GM21447 (cell line): ENCODE results near the gene ADAM33.

Experiments
- ATAC-seq: cut with Tn5 transposase; IDR thresholded peaks from one replicate; pipeline ENCODE4 v1.9.1; 2021; ENCODE audit not compliant: unreplicated experiment

Gene ADAM33

DNA sequence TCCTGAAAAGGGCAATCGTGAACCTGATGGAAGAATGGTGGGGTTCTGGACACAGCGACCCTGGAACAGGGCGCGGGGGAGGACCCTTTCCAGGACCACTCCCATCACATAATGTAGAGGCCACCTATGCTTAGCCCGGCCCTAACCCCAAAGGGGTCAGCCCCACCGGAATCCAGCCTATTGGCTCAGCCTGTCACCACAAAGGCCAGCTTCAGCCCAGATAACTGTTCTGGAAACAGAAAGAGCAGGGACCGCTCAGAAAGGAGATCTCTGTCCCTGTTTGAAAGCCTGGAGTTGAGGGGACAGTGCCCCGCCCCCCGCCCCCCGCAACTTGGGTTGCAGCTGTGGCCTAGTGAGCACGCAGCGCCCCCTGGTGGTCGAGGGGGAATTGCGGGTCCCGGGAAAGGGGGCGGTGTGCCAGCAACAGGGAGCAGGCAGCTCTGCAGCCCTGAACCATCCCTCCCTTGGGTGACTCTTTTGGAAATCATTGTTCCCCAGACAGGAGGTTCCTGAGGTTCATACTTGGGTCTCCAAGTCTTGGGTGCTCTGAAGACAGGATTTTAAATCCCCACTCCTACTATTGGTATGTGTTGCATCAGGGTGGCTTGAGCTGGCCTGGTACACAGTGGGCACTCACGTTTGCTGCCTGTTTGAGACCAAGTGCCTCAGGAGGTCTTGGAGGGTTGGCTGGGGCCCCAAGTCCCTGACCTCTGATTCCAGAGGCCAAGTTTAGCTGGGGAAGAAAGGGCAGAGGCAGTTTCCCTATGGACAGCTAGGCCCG is 29.1 kb upstream of the ADAM33 start:
- ATAC-seq: no peak

DNA sequence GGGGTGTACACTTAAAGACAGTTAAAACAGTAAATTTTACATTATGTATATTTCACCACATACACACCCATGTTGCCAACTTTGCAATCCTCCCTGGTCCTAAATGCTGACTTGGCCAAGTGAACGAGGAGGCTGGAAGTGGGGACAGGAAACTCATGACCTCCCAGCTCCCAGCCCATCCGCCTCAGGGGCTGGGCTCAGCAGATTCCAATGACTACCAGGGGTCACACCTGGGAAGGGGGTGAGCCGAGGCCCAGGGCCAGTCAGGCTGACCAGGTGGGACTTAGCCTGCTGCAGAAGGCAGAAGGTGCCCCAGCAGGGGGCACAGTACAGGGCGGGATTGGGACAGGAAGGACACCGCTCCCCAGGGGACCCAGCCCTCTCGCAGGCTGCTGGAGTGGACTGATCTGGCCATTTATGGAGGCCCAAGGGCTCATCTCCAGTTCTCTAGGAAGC is 28.2 kb upstream of the ADAM33 start:
- no peak for ATAC-seq

DNA sequence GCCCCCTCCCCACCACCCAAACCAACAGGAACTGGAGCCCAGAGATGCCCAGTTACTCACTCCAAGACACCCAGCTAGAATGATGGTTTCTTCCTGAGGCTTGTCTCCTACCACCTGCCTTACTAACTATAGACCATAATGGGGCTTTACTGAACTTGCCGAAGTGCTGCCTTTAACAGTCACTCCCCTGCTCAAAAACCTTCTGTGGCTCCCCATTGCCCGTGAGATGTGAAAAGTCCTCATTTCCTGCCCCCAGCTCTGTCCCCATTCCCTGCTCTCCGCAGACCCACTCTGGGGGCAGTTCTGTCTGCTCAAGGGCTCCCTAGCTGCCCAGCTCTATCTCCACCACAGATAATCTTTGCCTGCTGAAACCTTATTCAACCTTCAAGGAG is 25.7 kb upstream of the ADAM33 start:
- no peak for ATAC-seq

DNA sequence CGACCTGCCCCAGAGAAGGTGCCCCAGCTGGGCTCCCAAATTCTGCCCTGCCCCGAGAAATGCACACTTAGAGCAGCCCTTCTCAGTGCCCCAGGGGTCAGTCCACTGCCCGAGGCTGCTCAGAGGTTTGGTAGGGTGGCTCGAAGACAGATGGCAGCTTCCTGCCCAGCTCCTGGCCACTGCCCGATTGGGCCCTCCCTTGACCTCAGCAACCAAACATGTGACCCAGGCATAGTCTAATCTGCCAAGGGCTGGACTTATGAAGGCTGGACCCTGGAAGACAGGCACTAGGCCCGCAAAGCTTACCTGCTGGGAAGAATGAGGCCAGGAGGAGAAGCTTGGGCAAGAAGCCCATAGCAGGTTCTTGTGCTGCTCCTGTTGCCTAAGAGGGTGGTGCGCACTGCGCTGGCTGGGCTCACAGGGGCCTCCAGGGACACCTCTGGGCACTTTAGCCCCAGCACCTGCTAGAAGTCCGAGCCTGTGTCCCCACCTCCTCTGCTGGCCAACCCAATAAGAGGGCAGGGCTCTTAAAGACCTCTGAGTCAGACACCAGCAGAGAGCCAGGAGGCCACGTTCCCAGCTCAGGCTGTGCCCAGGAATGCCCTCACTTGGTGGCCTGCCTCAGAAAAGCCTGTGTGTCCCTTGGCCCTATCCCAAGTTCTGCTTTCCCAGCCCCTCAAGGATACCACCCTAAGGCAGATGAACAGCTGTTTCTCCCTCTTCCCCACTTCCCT is 25.1 kb upstream of the ADAM33 start:
- ATAC-seq: no peak

DNA sequence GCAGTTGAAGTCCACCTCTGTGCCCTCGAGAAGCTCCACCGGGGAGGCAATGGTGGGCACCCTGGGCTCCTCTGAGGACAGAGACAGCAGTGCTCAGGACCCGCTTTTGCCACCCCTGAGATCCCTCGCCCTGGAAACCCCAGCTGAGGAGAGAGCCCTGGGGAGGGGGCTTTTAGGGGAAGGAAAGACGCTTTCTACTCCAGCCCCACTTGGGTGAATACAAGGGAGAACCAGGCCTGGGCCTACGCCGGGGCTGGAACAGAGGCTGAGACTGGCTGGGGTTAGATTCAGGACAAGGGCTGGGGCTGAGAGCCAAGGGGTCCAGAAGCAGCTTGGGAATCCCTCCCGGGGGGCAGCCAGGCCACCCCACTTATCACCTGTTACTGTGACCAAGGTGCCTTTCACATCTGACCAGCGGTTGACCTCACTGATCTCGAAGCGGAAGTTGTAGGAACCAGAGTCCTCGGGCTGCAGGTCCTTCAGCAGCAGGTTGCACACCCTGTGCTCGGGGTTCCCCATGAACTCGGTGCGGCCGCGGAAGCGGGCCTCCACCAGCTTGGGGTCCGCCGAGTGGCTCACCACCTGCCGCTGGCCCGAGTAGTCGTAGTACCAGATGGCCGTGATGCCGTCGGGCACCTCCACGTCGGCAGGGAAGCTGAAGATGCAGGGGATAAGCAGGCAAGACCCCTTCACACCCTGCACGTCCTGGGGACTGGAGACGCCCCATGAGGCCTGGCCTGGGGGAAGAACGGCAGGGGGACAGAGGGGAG is 24.3 kb upstream of the ADAM33 start:
- ATAC-seq: no peak

DNA sequence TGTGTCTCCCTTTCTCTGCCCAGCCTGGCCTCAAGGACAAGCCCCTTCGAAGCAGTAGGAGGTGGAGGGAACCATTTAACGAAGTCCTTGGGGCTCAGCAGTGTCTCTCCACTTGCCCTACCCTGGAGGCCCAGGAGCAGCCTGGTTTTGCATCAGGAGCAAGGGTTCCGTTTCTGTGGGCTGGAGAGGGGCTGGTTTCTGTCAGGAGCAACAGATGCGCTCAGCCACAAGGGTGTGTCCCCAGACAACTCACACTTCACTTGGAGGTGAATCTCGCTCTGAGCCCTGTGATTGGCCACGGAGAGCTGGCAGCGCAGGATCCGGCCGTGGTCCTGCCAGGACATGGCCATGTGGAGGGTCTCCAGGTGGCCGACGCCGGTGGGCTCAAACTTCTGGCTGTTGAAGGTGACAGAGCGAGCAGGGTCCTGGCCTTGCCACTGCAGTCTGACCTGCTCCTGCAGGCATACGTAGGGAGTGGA is 23.7 kb upstream of the ADAM33 start:
- no peak for ATAC-seq

DNA sequence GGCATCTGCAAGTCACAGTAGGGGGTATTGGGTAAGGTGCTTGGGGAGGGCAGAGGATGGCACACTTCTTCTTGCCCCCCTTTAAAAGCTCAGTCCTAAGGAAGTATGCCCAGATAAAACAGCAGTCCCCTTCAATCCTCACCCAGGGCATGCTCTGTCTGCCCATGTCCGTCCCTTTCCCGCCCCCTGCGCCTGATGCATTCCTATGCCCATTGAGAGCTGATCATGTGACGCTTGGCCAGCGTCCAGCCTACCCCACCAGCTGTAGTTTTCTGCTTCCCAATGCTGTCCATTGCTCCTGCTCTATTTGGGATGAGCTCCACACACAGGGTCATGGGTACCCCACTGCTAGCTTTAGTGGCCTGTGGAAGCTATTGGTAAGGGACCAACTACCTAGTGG is 22.3 kb upstream of the ADAM33 start:
- no peak for ATAC-seq

DNA sequence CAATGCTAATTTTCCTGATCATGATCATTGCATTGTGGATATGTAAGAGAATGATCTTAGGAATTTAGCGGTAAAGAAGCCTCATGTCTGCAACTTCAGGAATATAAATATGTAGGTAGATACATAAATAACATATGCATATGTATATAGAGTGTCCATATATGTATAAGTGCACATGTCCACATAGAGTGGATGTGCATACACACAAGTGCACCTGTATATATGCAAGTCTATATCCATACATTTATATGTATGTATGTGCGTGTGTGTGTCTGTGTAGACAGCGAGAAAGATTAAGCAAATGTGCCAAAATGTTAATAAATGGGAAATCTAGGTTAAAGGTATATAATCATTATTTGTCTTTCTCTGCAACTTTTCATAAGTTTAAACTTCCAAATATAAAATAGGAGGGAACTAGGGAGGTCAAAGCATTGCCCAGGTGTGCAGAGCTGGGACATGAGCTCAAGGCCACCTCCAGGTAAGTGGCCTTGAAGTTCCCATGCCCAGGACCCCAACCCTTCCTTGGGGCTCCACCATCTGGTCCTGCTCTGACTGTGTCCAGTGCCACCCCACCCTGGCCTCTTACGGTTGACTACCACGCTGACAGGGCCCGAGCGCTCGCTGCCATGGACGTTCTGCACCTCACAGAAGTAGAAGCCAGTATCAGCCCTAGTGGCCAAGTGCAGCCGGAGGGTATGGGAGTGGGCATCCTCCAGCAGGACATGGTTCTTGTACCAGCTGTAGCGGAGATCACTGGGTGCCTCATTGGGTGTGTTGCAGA is 21.0 kb upstream of the ADAM33 start:
- ATAC-seq: no peak

DNA sequence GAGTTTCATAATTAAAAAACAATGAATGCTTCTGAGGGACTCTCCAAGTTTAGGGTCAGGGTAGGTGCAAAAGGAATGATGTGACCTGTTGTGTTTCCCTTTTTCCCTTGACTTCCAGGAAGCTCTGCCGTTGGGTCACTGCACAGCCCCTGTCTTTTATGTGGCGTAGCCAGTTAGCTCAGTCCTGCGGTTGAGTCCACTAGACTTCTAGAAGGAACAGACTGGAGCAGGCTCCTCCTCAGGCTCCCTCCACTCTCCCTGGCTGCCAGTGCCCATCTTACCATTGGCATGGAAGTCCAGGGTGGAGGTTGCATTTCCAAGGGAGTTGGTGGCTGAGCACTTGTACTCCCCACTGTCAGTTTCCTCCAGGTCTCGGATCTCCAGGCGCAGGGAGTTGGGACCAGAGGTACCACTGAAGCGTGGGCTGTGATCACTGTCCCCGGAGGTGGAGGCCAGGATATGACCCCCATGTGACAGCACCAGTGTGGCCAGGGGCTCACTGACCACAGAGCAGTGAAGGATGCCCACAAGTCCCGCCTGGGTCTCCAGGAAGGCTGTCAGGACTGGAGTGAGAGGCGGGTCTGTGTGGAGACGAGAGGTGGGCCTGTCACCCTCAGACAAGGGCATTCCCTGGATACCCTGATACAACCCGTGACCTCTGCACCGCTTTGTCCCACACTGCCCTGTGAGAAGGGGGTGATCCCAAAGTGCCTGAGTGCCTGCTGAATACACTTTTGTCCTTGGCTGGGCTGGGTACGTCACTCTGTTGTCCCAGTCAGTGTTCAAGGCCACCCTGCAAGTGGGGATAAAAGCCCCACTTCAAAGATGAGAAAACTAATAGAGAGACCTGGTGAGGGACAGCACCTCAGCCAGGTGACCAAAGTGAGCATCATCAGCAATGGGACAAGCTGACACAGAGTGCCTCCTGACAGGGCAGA is 19.5 kb upstream of the ADAM33 start:
- no peak for ATAC-seq

DNA sequence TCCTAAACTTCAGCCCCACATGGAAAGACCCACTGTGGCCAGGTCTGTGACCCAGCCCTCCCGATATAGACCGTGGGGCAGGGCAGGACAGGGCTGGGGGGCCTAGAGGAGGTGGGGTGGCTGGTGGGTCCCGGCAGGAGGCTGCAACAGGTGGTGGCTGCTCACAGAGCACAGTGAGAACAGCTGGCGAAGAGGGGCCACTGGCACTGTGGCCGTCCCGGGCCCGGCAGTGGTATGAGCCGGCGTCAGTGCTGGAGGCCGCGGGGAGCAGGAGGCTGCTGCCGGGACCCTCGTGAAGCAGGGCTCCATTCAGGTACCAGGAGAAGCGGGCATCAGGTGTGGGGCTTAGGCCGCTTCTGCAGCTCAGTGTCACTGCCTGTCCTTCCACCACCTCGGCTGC is 17.2 kb upstream of the ADAM33 start:
- ATAC-seq: no peak

DNA sequence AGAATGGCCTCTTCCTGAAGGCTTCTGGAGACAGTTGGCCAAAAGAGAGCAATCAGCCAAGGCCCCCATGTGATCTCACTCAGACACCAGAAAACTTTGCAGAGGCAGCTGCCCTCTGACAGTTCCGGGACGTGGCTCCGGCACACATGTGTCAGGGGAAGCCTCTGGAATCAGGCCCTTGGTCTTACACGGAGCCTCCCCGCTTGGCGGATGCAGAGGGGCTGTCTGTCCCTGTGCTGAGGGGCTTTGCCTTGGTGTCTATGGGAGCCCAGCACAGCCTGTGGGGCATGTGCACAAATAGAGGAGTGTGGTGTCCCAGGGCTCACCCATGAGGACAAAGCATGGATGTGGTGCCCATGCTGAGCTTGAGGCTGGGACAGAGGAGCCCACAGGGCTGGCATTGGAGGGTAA is 16.8 kb upstream of the ADAM33 start:
- no peak for ATAC-seq

DNA sequence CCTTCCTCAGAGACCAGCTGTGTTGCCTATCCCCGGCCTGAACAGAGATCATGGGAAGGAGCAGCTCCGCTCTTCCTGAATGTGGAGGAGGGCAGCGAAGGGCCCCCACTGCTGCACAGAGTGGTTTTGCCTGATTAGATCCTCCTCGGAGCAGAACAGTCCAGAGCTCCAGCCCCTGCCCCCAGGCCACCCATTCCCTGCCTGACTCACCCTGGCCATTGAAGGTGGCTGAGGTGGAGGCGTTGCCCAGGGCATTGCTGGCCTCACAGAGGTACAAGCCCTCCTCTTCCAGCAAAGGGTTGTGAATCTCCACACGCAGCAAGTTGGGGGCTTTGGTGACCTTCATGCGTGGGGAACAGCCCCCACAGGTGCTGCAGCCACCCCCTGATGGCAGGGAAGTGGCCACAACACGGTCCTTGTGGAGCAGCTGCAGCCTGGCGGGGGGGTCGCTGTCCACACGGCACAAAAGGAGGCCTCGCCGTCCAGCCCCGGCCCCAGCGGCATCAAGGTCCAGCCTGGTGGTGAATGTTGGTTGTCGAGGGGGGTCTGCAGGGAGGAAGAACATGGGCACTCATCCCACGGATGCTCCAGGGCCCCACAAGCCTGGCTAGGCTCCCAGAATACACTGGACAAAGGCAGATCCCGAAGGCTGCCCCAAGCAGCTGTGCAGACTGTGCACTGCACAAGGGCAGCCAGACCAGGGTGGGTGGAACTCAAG is 15.9 kb upstream of the ADAM33 start:
- no peak for ATAC-seq

DNA sequence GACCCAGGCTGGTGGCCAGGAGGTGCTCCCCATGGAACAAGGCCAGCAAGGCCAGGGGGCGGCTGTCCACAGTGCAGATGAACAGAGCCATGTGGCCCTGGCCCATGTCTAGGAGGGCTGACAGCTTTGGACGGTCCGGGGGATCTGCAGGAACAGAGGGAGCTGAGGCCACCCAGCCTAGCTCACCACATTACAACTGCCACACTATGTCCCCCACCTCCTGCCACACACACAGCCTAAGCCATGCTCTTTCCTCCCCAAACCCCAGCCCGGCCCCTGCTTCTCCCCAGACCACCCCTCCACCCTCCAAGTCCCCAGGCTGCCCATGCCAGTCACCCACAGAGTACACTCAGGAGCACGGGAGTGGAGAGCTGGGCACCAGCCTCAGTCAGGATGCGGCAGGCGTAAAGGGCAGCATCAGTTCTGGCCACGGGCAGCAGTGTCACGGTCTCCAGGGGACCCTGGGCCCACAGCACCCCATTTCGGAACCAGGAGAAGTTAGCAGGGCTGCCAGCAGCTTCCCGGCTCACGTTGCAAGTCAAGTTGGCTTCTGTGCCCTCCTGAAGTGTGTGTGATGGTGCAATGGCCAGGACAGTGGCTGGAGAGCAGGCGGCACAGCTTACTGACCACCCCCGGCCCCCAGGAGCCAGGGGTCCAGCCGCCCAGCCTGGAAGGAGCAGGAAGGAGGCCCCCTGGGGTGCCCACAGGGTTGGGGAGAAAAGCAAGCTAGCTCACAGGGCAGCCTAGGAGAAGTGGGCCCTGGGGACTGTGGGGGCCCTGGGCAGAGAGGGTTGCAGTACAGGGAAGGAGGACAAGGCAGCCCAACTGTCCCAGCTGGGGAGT is 15.2 kb upstream of the ADAM33 start:
- ATAC-seq: no peak

DNA sequence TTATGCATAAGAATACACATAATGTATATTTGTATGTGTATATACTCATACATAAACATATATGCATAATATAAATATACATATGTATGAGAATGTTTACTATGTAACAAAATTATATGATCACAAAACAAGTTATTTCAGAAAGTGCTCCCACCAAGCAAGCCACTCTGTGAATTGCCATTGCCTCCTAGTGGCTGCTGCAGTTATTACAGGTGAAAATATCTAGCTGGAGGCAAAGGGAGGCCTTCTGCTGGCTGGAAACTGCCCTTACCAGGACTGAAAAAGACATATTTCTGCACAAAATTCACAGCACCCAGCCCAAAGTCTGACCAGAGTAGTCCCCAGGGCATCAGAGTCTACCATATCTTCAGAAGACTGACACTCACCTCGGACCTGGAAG is 14.4 kb upstream of the ADAM33 start:
- no peak for ATAC-seq

DNA sequence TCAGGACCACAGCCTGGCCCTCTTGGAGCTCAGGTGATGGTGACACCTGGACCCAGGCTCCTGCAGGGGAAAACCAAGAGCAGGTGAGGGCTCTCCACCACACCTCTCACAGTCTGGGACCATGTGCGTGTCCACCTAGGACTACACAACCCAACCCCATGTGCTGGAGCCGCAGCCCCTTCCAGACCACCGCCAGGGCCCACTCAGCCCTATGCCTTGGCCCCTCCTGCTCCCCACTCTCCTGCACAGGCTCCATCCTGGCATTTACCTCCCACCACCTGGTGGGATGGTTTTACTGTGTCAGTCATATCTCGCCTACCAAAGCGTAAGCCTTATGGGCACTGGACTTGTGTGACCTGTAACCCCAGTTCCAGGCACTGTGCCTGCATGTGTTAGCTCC is 13.1 kb upstream of the ADAM33 start:
- ATAC-seq: no peak

DNA sequence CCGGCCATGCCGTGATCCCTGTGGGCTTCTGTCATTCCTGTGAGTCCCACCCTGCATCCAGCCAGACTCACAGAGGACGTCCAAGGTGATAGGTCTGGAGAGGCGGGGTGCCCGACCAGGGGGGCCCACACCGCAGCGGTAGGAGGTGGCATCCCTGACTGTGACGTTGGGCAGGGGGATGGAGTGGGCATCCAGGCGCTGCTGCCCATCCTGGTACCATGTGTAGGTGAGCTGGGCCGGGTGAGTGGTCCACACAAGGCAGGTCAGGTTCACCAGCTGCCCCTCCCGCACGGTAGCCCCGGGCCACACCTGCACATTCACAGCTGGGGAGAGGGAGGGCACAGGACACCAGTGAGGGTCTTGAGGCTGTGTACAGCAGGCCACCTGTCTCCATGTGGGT is 11.6 kb upstream of the ADAM33 start:
- no peak for ATAC-seq

DNA sequence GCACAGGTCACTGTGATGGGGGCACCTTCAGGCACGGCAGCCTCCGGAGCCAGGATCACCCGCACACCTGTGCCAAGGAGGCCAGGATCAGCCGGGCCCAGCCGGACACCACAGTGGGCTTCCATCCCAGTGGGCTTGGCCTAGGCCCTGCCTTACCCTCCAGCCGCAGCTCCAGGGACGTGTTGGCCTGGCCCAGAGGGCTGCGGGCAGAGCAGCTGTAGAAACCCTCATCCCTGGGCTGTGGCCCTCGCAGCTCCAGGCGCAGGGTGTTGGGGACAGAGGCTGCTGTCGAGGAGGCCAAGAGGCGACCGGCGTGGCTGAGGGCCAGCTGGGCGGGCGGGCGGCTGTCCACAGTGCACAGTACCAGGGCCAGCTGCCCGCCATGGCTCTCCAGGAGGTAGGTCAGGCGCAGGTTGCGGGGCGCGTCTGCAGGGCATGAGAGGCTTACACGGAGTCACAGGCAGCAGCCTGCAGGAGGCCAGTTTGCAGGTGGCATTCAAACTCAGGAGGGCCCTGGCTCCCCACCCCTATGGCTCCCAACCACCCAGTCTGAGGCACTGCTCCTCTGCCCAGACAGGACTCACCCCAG is 11.0 kb upstream of the ADAM33 start:
- no peak for ATAC-seq

DNA sequence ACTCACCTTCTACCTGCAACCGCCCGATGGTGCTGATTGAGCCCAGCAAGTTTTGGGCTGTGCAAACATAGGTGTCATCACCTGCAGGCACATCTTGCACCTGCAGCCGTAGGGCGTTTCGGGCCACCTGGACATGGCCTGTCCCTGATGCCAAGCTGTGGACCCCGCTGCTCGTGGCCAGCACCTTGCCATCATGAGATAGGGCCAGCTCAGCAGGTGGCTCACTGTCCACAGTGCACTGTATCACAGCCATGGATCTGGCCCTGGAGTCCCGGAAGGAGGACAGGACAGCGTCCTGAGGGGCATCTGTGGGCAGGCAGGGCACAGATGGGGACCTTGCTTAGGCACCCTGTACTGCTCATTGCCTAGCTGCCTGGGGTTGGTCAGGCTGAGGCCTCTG is 10.1 kb upstream of the ADAM33 start:
- ATAC-seq: no peak
